Mesothelial cell of epicardium (in vitro differentiated cells): ENCODE results near the gene PRCP. TPM values are rescaled to one million over a fixed set of nuclear protein-coding genes. Genes with fewer than 3 reads are reported as not detected.

Source experiments
- DNase-seq, 2 experiments: peaks; one replicate each; pipeline ENCODE4 v3.0.0; 2021; ENCODE audit warnings: low spot score in 2 of 2; ENCODE audit not compliant: unreplicated experiment in 2 of 2
- H3K27ac Mint-ChIP-seq: 2 replicates; pipeline ENCODE4 v1.8.0; 2021; ENCODE audit warnings: mixed read lengths
- H3K27me3 Mint-ChIP-seq: 2 replicates; pipeline ENCODE4 v1.8.0; 2021; ENCODE audit warnings: low read depth, mixed read lengths
- H3K36me3 Mint-ChIP-seq: 2 replicates; pipeline ENCODE4 v1.8.0; 2021; ENCODE audit warnings: mixed read lengths
- H3K4me1 Mint-ChIP-seq: 2 replicates; pipeline ENCODE4 v1.8.0; 2021; ENCODE audit warnings: mixed read lengths
- H3K4me3 Mint-ChIP-seq: 2 replicates; pipeline ENCODE4 v1.8.0; 2021; ENCODE audit warnings: mild to moderate bottlenecking, moderate library complexity, mixed read lengths
- H3K9me3 Mint-ChIP-seq: 2 replicates; pipeline ENCODE4 v1.8.0; 2021; ENCODE audit warnings: mixed read lengths
- total RNA-seq: library from RNA; stranded (reverse); gene quantifications from 3 replicates; pipeline ENCODE4 v1.2.1, GENCODE V29; 2021
- TF ChIP-seq, protein P1 (sequence below): fragments of 200-600 bp; sonication (generic); IDR thresholded peaks from one replicate; pipeline ENCODE4 v1.5.0; 2021; ENCODE audit warnings: antibody characterized with exemption; ENCODE audit not compliant: unreplicated experiment

The PRCP gene
- total RNA-seq, 1 donor from 2014 or later, result 66.6 TPM

DNA sequence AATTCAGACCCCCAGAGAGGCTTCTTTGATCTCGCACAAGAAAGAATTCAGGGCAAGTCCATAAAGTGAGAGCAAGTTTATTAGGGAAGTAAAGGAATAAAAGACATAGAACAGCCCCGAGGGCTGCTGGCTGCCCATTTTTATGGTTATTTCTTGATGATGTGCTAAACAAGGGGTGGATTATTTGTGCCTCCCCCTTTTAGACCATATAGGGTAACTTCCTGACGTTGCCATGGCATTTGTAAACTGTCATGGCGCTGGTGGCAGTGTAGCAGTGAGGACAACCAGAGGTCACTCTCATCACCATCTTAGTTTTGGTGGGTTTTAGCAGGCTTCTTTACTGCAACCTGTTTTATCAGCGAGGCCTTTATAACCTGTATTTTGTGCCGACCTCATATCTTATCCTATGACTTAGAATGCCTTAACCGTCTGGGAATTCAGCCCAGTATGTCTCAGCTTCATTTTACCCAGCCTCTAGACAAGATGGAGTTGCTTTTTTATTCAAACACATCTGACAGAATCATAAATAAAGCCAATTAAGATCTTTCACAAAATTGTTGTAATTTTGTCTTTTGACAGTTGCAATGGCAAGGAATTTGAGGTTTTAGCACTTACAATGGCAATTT is 8.9 kb upstream of the PRCP start:
- H3K27ac Mint-ChIP-seq, result peak overlapping the region; percentile 76
- no peak for DNase-seq
- peaks cover 17% of the 10 kb centered on the region for H3K9me3 Mint-ChIP-seq
- TF ChIP-seq, protein P1, sequence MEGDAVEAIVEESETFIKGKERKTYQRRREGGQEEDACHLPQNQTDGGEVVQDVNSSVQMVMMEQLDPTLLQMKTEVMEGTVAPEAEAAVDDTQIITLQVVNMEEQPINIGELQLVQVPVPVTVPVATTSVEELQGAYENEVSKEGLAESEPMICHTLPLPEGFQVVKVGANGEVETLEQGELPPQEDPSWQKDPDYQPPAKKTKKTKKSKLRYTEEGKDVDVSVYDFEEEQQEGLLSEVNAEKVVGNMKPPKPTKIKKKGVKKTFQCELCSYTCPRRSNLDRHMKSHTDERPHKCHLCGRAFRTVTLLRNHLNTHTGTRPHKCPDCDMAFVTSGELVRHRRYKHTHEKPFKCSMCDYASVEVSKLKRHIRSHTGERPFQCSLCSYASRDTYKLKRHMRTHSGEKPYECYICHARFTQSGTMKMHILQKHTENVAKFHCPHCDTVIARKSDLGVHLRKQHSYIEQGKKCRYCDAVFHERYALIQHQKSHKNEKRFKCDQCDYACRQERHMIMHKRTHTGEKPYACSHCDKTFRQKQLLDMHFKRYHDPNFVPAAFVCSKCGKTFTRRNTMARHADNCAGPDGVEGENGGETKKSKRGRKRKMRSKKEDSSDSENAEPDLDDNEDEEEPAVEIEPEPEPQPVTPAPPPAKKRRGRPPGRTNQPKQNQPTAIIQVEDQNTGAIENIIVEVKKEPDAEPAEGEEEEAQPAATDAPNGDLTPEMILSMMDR, result no peak
- H3K4me1 Mint-ChIP-seq, result peaks cover 10% of the 10 kb centered on the region
- H3K27me3 Mint-ChIP-seq, result no peaks in the 10 kb centered on the region
- H3K4me3 Mint-ChIP-seq, result no peak overlapping the region
- peaks cover 15% of the 10 kb centered on the region for H3K36me3 Mint-ChIP-seq

DNA sequence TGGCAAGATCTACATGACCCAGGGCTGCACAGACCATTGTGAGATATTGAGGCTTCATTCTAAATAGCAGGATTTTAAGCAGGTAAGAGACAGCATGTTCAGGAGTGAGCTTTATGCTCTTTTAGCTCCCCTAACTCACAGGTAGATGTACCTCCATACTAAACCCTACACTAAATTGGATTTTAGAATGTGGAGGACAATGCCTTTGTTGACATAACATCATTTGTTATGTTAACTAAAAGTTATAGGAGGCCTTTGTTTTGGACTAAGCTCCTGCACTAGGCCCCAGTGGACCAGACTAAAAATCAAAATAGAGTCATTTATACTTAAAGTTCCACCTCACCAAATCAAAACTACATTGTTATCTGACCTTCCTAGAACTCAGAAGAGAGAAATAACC is 8.1 kb upstream of the PRCP start:
- Mint-ChIP-seq H3K4me3 (no peak overlapping the region), H3K27me3 (no peaks in the 10 kb centered on the region), H3K4me1 (peaks cover 10% of the 10 kb centered on the region), H3K27ac (peak overlapping the region; percentile 76), H3K9me3 (peaks cover 17% of the 10 kb centered on the region), H3K36me3 (peaks cover 15% of the 10 kb centered on the region)
- TF ChIP-seq, protein P1, result no peak
- DNase-seq, result no peak

DNA sequence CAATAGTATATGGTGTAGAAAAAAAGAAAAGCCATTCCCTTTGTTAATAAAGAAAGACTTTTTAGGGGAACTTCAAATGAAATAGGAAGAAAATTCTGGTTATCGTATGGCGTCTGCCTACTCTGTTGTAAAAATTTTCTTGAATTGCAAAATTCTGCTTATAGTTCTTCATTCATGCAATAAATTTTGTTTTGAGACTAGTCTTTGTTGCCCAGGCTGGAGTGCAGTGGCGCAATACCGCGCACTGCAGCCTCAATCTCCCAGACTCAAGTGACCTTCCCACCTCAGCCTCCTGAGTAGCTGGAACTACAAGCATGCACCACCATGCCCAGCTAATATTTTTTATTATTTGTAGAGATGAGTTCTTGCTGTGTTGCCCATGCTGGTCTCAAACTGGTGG is 7.1 kb upstream of the PRCP start:
- Mint-ChIP-seq H3K4me3 (no peak overlapping the region), H3K4me1 (peaks cover 14% of the 10 kb centered on the region), H3K9me3 (peaks cover 12% of the 10 kb centered on the region), H3K27me3 (no peaks in the 10 kb centered on the region), H3K36me3 (peaks cover 10% of the 10 kb centered on the region), H3K27ac (no peak overlapping the region)
- DNase-seq, result no peak
- TF ChIP-seq, protein P1, result no peak

DNA sequence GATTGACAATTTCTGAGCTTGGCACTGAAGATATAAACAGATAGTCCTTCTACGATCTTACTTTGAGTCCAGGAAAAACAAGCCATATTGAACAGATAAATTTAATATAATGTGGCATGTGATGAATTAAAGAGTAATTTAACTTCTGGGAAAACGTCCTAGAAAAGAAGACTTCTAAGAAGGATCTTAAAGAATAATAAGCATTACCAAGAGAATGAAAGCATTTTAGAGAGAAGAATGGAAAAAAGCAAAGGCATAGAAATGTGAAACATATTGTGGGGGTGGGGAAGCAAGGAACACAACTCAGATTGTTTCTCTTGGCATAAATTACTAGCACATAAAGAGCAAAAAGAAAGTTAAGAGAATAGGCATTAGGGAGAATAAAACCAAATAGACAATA is 6.7 kb upstream of the PRCP start:
- no peak overlapping the region for H3K27ac Mint-ChIP-seq
- peaks cover 10% of the 10 kb centered on the region for H3K9me3 Mint-ChIP-seq
- H3K4me3 Mint-ChIP-seq, result no peak overlapping the region
- peaks cover 19% of the 10 kb centered on the region for H3K4me1 Mint-ChIP-seq
- TF ChIP-seq, protein P1, result no peak
- no peak for DNase-seq
- H3K27me3 Mint-ChIP-seq, result no peaks in the 10 kb centered on the region
- peaks cover 7% of the 10 kb centered on the region for H3K36me3 Mint-ChIP-seq

DNA sequence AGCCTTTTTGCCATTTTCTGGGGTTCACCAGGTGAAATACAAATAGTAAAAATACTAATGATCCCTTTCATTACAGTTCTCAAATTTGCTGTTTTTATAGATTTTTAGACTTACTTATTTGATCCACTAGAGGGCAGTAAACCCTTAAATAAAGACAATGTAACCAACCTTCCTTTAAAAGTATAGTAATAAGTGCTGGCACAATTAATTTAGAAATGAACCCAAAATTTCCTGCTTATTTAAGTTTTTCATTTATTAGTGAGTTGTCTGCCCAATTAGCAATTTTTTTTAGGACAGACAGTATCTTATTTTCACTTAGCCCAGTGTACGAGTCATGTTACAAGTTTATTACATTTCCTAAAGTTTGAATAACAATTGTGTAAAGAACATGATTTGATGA is 6.0 kb upstream of the PRCP start:
- DNase-seq, result no peak
- H3K4me1 Mint-ChIP-seq, result peaks cover 21% of the 10 kb centered on the region
- H3K36me3 Mint-ChIP-seq, result peaks cover under 1% of the 10 kb centered on the region
- TF ChIP-seq, protein P1, result peak; percentile 75
- H3K4me3 Mint-ChIP-seq, result no peak overlapping the region
- peaks cover 3% of the 10 kb centered on the region for H3K9me3 Mint-ChIP-seq
- no peak overlapping the region for H3K27ac Mint-ChIP-seq
- no peaks in the 10 kb centered on the region for H3K27me3 Mint-ChIP-seq
